Stimulated activated naive B cell treated with anti-CD40 and anti-IgM and Interleukin-4, amounts not matched to agents 10 μg/mL and 1 μg/mL and 100 μg/mL, for 72 hours (primary cell): ENCODE results near the gene MPHOSPH8.
A peak's percentile ranks its signal among the peaks of the same experiment; 100 is the strongest.

Source experiments
- ATAC-seq, 2 donors: fragments of 150-1000 bp; cut with Tn5 transposase; replicated peaks; 2 replicates each; pipeline ENCODE4 v1.10.0; 2021; ENCODE audit warnings: moderate library complexity in 1 of 2
- DNase-seq: peaks from one replicate; pipeline ENCODE4 v3.0.0; 2021
- H3K27ac Mint-ChIP-seq: one replicate; pipeline ENCODE4 v1.8.0; 2022; ENCODE audit warnings: mild to moderate bottlenecking, mixed read lengths
- H3K27me3 Mint-ChIP-seq, 2 donors: one replicate each; pipeline ENCODE4 v1.8.0; 2022; ENCODE audit warnings: mixed read lengths in 2 of 2
- H3K36me3 Mint-ChIP-seq, 2 donors: one replicate each; pipeline ENCODE4 v1.8.0; 2022; ENCODE audit warnings: mixed read lengths in 2 of 2, mild to moderate bottlenecking in 1 of 2
- H3K4me1 Mint-ChIP-seq, 2 donors: one replicate each; pipeline ENCODE4 v1.8.0; 2022; ENCODE audit warnings: mixed read lengths in 2 of 2, mild to moderate bottlenecking in 1 of 2
- H3K4me3 Mint-ChIP-seq, 2 donors: one replicate each; pipeline ENCODE4 v1.8.0; 2022; ENCODE audit warnings: mild to moderate bottlenecking in 2 of 2, mixed read lengths in 2 of 2, moderate library complexity in 1 of 2
- H3K9me3 Mint-ChIP-seq, 2 donors: one replicate each; pipeline ENCODE4 v1.8.0; 2022; ENCODE audit warnings: mixed read lengths in 2 of 2, mild to moderate bottlenecking in 1 of 2

MPHOSPH8 gene, protein sequence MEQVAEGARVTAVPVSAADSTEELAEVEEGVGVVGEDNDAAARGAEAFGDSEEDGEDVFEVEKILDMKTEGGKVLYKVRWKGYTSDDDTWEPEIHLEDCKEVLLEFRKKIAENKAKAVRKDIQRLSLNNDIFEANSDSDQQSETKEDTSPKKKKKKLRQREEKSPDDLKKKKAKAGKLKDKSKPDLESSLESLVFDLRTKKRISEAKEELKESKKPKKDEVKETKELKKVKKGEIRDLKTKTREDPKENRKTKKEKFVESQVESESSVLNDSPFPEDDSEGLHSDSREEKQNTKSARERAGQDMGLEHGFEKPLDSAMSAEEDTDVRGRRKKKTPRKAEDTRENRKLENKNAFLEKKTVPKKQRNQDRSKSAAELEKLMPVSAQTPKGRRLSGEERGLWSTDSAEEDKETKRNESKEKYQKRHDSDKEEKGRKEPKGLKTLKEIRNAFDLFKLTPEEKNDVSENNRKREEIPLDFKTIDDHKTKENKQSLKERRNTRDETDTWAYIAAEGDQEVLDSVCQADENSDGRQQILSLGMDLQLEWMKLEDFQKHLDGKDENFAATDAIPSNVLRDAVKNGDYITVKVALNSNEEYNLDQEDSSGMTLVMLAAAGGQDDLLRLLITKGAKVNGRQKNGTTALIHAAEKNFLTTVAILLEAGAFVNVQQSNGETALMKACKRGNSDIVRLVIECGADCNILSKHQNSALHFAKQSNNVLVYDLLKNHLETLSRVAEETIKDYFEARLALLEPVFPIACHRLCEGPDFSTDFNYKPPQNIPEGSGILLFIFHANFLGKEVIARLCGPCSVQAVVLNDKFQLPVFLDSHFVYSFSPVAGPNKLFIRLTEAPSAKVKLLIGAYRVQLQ

DNA sequence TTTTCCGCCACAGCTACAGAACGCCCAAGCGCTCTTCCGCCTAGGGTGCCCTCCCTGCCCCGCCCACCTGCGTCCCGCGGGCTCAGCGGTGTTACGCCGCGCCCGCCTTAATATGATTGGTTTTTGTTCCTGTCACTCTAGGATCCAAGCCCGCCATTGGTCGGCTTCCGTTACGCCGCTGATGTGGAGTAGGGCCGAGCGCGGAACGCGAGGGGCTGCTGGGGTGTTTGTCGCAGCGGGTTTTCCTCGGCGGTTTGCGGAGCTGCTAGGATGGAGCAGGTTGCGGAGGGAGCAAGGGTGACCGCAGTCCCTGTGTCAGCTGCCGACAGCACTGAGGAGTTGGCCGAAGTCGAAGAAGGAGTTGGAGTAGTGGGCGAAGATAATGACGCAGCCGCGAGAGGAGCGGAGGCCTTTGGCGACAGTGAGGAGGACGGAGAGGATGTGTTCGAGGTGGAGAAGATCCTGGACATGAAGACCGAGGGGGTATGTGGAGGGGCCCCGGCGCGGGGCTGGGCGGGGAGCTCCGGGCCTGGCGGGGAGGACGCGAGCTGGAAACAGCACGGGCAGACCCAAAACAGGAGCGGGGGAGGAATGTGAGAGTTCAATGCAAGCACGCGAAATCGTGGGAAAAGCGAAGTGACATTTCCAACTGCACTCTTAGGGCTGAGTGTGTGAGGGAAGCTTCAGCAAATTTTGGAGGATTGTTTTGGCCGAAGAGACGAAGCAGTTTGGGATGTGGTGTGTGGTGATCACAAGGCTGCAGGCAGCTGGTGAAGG lies at the start of gene MPHOSPH8:
TSS of gene MPHOSPH8 (plus strand) at position 181 of the 777 bp plus-strand sequence. CDS start at position 271, 90 bp downstream.
- Mint-ChIP-seq H3K36me3 (peaks cover 10 to 16% of the 10 kb centered on the region in 2 donors), H3K27ac (peak within 1 kb of the TSS; percentile 98), H3K4me1 (peaks cover 10 to 34% of the 10 kb centered on the region in 2 donors), H3K27me3 (no peaks in the 10 kb centered on the region), H3K4me3 (peak within 1 kb of the TSS; percentile 98 to 100), H3K9me3 (peaks cover 2 to 4% of the 10 kb centered on the region in 2 donors)
- peak; percentile 97 for ATAC-seq
- peak; percentile 93 for DNase-seq

DNA sequence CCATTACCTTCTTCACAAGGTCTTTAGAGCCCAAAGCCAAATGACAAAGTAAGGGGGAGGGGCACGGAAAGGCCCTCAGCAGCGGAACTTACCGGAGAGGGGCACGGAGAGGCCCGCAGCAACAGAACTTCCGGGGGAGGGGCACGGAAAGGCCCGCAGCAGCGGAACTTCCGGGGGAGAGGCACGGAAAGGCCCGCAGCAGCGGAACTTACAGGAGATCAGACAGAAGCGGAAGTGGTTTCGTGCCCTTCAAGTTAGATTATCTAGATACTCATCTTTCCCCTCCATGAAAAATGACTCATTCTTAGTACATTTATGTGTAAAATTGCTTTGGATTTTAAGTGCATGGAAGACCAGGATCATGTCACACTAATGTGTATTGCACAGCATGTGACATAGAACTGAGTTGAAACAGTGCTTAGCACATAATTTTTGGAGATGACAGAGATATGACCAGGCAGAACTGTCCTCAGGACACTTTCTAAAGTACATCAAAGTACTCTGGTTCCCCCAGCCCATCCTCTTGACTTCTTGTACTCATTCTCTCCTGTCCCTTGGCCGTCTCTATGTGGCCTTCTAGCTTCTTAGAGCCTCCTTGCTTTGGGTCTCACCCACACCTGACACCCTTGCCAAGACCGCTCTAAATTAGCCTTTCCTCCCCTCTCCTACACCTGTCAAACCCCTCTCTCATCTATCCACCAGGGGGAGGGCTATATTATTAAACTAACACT lies 46.4 kb upstream of the MPHOSPH8 start:
- peak overlapping the region; percentile 87 for H3K27ac Mint-ChIP-seq

DNA sequence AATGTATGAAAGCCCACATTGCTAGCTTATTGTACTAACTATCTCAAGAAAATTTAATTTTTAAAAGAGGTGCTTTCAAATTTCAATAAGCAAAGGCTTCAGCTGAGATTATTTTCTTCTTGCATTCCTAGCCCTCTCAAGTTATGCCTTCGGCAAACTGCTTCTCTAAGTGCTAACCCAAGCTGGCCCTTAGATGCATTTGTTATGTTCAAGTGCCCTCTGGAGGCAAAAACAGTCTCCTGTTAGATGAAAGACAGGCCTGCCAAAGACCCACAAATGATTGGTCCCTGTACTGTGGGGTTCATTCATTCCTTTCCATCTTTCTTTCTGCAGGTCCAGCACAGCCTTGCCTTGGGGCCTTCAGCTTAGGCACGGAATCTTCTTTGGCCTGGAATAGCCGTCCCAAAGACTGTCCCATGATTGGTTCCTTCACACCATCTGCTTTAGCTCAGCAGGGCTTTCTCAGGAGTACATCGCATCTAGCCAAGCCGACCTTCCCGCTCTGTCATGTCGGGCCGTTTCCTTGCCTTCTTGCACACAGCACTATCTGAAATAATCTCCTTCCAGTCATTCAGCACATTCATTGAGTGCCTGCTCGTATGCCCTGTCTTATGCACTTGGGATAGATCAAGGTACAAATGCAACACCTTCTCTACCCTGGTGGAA lies 45.7 kb upstream of the MPHOSPH8 start:
- Mint-ChIP-seq H3K27ac (peak overlapping the region; percentile 87), H3K9me3 (peaks cover 14 to 15% of the 10 kb centered on the region in 2 donors), H3K36me3 (peaks cover 5 to 21% of the 10 kb centered on the region in 2 donors), H3K27me3 (peaks cover 16 to 36% of the 10 kb centered on the region in 2 donors), H3K4me3 (peak overlapping the region; percentile 83 to 84), H3K4me1 (peaks cover 16 to 30% of the 10 kb centered on the region in 2 donors)
- DNase-seq = peak; percentile 20
- ATAC-seq = peak; percentile 73 to 78

More for the DNA sequence above, 46.4 kb upstream of the MPHOSPH8 start:
- DNase-seq (peak; percentile 75), ATAC-seq (peak; percentile 89 to 92)
- peaks cover 17 to 36% of the 10 kb centered on the region in 2 donors for H3K27me3 Mint-ChIP-seq
- peaks cover 5 to 21% of the 10 kb centered on the region in 2 donors for H3K36me3 Mint-ChIP-seq
- peaks cover 16 to 30% of the 10 kb centered on the region in 2 donors for H3K4me1 Mint-ChIP-seq
- peaks cover 16 to 19% of the 10 kb centered on the region in 2 donors for H3K9me3 Mint-ChIP-seq
- H3K4me3 Mint-ChIP-seq = peak overlapping the region; percentile 83 to 84

DNA sequence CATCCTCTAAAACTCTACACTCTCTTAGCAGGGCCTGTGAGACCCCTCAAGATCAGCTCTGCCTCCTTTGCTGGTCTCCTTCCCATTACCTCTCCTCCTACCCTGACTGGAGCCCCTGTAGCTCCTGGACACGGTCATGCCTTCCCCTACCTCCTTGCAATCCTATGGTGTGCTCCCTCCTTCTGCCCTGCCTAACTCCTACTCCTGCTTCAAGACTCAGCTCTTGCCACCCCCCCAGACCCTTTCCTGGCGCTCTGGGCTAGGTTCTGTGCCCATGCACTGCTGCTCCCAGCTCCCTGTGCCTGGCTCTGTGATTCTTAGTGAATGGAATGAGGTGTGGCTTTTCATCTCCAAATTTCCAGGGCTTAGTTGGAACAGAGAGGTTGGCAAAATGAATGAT lies 44.1 kb upstream of the MPHOSPH8 start:
- H3K27ac Mint-ChIP-seq = no peak overlapping the region
- ATAC-seq = no peak
- H3K4me3 Mint-ChIP-seq = no peak overlapping the region

DNA sequence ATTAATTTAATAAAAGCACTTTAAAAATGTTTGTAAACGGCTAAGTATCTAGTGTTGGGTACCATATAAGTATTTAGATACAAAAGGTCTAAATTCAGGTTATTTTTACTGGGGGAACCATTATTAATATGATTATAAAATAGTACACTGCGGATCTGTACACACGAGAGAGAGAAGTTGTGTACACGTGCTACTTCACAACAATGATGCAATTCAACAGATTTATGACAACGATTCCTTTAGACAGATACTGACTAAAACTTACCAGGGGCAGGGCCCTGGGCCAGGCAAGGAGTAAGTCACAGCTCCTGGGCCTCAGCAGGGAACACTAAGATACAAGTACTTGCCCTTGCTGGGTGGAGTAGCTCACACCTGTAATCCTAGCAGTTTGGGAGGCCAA lies 43.0 kb upstream of the MPHOSPH8 start:
- Mint-ChIP-seq H3K4me1 (peaks cover 16 to 30% of the 10 kb centered on the region in 2 donors), H3K4me3 (no peak overlapping the region), H3K27me3 (peaks cover 16 to 19% of the 10 kb centered on the region in 2 donors), H3K36me3 (peaks cover 5 to 21% of the 10 kb centered on the region in 2 donors), H3K9me3 (peaks cover 6 to 10% of the 10 kb centered on the region in 2 donors), H3K27ac (no peak overlapping the region)
- DNase-seq = no peak
- no peak for ATAC-seq

More for the DNA sequence above, 44.1 kb upstream of the MPHOSPH8 start:
- H3K4me1 Mint-ChIP-seq = peaks cover 16 to 30% of the 10 kb centered on the region in 2 donors
- no peak for DNase-seq
- H3K36me3 Mint-ChIP-seq = peaks cover 5 to 21% of the 10 kb centered on the region in 2 donors
- H3K9me3 Mint-ChIP-seq = peaks cover 6 to 10% of the 10 kb centered on the region in 2 donors
- H3K27me3 Mint-ChIP-seq = peaks cover 14 to 23% of the 10 kb centered on the region in 2 donors

DNA sequence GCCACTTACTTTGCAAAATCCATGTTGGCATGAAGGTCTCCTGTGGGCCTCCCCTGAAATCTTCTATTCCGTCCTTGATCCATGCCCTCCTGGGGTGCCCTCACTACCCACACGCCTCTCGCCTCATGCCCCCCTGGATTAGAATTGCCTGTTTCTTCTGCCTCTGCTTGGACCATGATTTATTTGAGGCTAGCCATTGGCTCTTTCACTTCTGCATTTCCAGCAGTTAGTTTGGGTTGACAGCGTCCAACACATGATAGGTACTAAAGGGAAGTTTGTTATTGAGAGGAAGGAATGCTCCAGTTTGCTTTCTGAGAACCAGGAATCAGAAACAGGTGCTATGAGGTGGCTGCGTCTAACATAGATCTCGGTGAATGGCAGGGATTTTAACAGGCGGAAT lies 41.6 kb upstream of the MPHOSPH8 start:
- peaks cover 3 to 8% of the 10 kb centered on the region in 2 donors for H3K9me3 Mint-ChIP-seq
- H3K4me1 Mint-ChIP-seq = peaks cover 13 to 26% of the 10 kb centered on the region in 2 donors
- DNase-seq = no peak
- ATAC-seq = no peak
- no peak overlapping the region for H3K27ac Mint-ChIP-seq
- H3K36me3 Mint-ChIP-seq = peaks cover 2 to 14% of the 10 kb centered on the region in 2 donors
- H3K27me3 Mint-ChIP-seq = peaks cover 25 to 33% of the 10 kb centered on the region in 2 donors
- no peak overlapping the region for H3K4me3 Mint-ChIP-seq

DNA sequence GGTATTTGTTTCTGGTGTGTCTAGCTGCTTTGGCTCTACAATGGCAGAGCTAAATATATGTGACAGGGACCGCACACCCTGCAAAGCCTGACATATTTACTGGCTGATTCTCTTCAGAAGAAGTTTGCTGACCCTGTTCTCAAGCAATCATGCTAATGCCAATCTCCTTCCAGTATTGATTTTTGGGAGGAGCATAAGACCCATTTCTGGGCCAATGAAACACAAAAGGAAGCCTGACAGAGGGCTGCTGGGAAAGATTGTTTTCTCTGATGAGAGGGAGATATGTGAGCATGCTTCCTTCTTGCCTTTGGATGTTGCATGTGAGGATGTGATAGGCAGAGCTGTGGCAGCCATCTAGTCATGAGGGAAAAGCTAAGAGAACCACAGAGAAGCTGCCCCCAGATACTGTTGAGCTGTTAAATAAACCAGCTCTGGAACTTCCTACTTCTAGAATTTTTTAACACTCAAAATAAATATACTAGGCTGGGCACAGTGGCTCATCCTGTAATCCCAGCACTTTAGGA lies 40.7 kb upstream of the MPHOSPH8 start:
- H3K4me3 Mint-ChIP-seq = no peak overlapping the region
- ATAC-seq (no peak), DNase-seq (no peak)
- no peak overlapping the region for H3K27ac Mint-ChIP-seq
- H3K4me1 Mint-ChIP-seq = peaks cover 10 to 21% of the 10 kb centered on the region in 2 donors
- peaks cover 3 to 4% of the 10 kb centered on the region in 2 donors for H3K9me3 Mint-ChIP-seq
- H3K27me3 Mint-ChIP-seq = peaks cover 28 to 40% of the 10 kb centered on the region in 2 donors
- H3K36me3 Mint-ChIP-seq = peaks cover 0 to 6% of the 10 kb centered on the region in 2 donors

DNA sequence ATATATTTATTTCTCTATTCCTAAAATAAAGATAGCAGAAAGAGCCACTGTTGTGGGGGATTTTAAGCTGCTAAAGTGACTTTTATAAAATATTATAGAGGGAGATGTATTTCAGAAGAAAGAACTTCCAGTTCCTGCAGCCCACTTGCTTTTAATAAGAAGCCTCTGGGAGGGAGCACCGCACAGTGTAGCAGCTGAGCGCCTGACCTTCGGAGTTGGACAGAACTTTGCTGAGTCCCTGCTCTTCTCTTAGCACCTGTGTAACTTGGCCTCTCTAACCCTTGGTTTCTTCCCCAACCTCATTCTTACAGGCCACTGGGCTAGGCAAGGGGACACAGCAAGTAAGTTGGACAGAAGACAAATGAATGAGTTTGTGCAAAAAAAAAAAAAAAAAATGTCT lies 37.4 kb upstream of the MPHOSPH8 start:
- Mint-ChIP-seq H3K4me1 (peaks cover 5 to 17% of the 10 kb centered on the region in 2 donors), H3K27me3 (peaks cover 47 to 60% of the 10 kb centered on the region in 2 donors), H3K36me3 (no peaks in the 10 kb centered on the region), H3K27ac (no peak overlapping the region), H3K4me3 (no peak overlapping the region), H3K9me3 (no peaks in the 10 kb centered on the region)
- DNase-seq = no peak
- no peak for ATAC-seq

DNA sequence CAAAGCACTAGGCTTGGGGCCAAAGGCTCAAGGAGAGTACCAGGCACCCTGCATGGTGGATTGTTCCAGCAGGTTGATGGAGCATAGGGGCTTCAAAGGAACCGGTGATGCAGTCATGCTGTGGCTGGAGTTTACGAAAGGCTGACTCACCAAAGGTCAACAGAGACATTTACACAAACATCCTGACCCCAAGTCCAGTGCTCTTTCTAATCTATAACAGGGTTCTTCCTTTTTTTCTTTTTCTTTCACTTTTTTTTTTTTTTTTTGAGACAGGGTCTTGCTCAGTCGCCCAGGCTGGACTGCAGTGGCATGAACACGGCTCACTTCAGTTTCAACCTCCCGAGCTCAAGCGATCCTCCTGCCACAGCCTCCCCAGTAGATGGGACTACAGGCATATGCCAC lies 36.5 kb upstream of the MPHOSPH8 start:
- H3K4me3 Mint-ChIP-seq = peak overlapping the region in 1 of 2 donors; percentile 51
- ATAC-seq (peak; percentile 48 to 57), DNase-seq (no peak)
- peaks cover 40 to 59% of the 10 kb centered on the region in 2 donors for H3K27me3 Mint-ChIP-seq
- H3K36me3 Mint-ChIP-seq = no peaks in the 10 kb centered on the region
- H3K9me3 Mint-ChIP-seq = no peaks in the 10 kb centered on the region
- peaks cover 3 to 12% of the 10 kb centered on the region in 2 donors for H3K4me1 Mint-ChIP-seq
- H3K27ac Mint-ChIP-seq = no peak overlapping the region

DNA sequence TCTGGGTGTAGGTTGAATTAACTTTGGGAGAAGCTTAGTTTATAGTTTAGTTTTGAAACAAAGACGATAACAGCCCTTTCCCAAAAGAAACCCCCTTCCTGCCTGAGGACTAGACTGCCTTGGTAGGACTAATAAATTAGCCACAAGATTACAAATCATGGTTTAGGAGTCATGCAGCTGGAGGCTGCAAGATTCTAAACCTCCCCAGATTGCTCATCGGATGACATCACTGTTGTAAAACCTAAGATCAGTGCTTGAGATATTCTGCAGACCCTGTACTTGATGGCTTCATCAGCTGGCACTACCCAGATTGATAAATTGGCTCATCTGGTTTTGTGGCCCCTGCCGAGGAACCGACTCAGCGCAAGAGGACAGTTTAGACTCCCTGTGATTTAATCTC lies 35.9 kb upstream of the MPHOSPH8 start:
- DNase-seq = no peak
- peaks cover 2 to 11% of the 10 kb centered on the region in 2 donors for H3K4me1 Mint-ChIP-seq
- no peak for ATAC-seq
- peaks cover 40 to 59% of the 10 kb centered on the region in 2 donors for H3K27me3 Mint-ChIP-seq
- H3K36me3 Mint-ChIP-seq = no peaks in the 10 kb centered on the region
- H3K9me3 Mint-ChIP-seq = no peaks in the 10 kb centered on the region
- H3K27ac Mint-ChIP-seq = no peak overlapping the region
- H3K4me3 Mint-ChIP-seq = no peak overlapping the region

DNA sequence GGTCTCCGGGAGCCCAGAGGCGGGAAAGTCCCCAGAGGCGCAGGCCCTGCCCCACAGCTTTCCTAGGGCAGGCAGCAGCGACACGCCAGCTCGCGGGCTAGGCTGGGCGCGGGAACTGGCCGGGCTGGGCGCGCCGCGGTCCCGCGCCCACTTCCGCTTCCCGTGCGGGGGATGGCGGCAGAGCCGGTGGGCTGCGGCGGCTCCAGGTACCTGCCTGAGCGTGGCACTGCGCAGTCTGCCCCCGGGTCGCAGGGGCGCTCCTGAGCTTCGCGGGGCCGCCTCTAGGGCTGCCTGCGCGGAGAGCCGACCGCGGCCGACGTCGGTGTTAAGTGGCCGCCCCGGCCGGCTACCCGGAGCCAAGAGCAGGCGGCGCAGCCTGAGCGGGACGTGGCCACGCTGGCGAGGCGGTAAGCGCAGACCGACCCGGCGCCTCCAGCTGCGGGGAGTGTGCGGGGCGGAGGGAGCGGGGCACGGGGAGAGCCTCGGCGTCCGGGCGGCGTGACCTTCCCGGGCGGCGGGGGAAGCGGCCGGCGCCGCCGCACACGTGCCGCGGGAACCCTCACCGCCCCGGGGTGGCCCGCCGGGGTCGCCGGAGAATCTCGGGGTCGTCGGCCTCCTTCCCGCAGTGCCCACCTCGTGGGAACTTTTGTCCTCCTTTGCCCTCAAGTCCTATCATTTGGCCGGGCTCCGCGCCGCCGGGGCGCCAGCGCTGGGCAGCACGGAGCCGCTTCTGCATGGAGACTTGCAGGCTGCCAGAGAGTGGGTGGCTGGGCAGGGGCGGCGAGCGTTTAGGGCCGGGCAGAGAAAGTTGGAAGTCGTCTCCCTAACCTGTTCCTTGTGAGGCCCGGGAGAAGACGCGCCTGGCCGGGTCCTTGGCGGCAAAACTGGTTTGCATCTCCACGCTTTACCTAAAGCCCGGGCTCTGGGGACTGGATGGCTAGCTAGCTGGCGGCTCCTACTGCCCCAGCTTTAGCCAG lies 31.4 kb upstream of the MPHOSPH8 start:
- Mint-ChIP-seq H3K36me3 (peaks cover 8 to 12% of the 10 kb centered on the region in 2 donors), H3K4me3 (peak overlapping the region; percentile 56 to 73), H3K9me3 (peaks cover 15 to 16% of the 10 kb centered on the region in 2 donors), H3K27me3 (peaks cover 51 to 64% of the 10 kb centered on the region in 2 donors), H3K4me1 (peaks cover 0 to 3% of the 10 kb centered on the region in 2 donors), H3K27ac (no peak overlapping the region)
- ATAC-seq = peak; percentile 88 to 91
- peak; percentile 29 for DNase-seq
